Prostate gland (tissue), 2 donors: ENCODE measurements around the gene HPCA. TPM values are rescaled to one million over a fixed set of nuclear protein-coding genes. Genes with fewer than 3 reads are reported as not detected.
A peak's percentile ranks its signal among the peaks of the same experiment; 100 is the strongest.
"Not testable (repeated sequence)": the region's sequence is repeated elsewhere in the genome, so short reads cannot be mapped to it uniquely, and the experiment has no call there.

ENCODE experiments used
- DNase-seq: peaks from one replicate; pipeline ENCODE4 v3.0.0-alpha.2; 2019; ENCODE audit warnings: low spot score
- H3K27ac ChIP-seq, 2 donors: fragments of 200-600 bp; sonication (generic); 2 replicates each; pipeline ENCODE4 v1.5.1; 2017 to 2019
- H3K27me3 ChIP-seq: fragments of 200-600 bp; sonication (generic); replicated peaks from 2 replicates; pipeline ENCODE4 v1.5.1; 2019; ENCODE audit not compliant: insufficient read depth
- H3K36me3 ChIP-seq, 2 donors: fragments of 200-600 bp; sonication (generic); 1 replicate in 1 of 2; 2 replicates in 1 of 2; pipeline versions ENCODE4 v1.5.1 to v1.8.1; 2017 to 2019
- H3K4me1 ChIP-seq: fragments of 200-600 bp; sonication (generic); replicated peaks from 2 replicates; pipeline ENCODE4 v1.5.1; 2019
- H3K4me3 ChIP-seq, 2 donors: fragments of 200-600 bp; sonication (generic); 2 replicates each; pipeline ENCODE4 v1.5.1; 2017 to 2019
- H3K9me3 ChIP-seq: fragments of 200-600 bp; sonication (generic); 2 replicates; pipeline ENCODE4 v1.5.1; 2017
- CTCF ChIP-seq, 4 experiments: fragments of 200-600 bp in 2 of 4; fragments of 450-650 bp in 2 of 4; sonication (generic) in 2 of 4; IDR thresholded peaks; 1 replicate in 3 of 4; 2 replicates in 1 of 4; pipeline ENCODE4 v1.5.1; 2016 to 2019; ENCODE audit warnings: antibody characterized with exemption in 4 of 4, mild to moderate bottlenecking in 2 of 4, moderate library complexity in 2 of 4
- POLR2A ChIP-seq: fragments of 450-650 bp; IDR thresholded peaks from one replicate; pipeline ENCODE4 v1.6.1; 2016; ENCODE audit warnings: antibody characterized with exemption, mild to moderate bottlenecking
- POLR2AphosphoS5 ChIP-seq: sonication (generic); formaldehyde crosslinking; IDR thresholded peaks from one replicate; pipeline ENCODE4 v1.6.1; 2017; ENCODE audit warnings: antibody characterized with exemption
- WGBS: methylation state at CpG from one replicate; pipeline ENCODE4 v1.1.5; 2018; 5-methylcytosine and 5-hydroxymethylcytosine counted together
- intact Hi-C: fragments of 100-400 bp; cut with DNase I; formaldehyde crosslinking; loops from one replicate; pipeline ENCODE4 v1.14.2; 2022
- total RNA-seq, 2 donors: library from RNA; depleted of rRNA; stranded (reverse); fragments of >200 nt; gene quantifications; one replicate each; pipeline ENCODE4 v1.1.0, GENCODE V29; 2016

The HPCA gene
- total RNA-seq, 2 donors from 2014 or later, result 1.6 TPM; not detected in 1

- DNase-seq, result no peak
- peak overlapping the region; percentile 79 to 85 for H3K4me3 ChIP-seq
- intact Hi-C loops, result no loop called here
- no peaks in the 10 kb centered on the region for H3K36me3 ChIP-seq
- TF ChIP-seq POLR2A, result no peak
- no peak for TF ChIP-seq CTCF (IDR thresholded peaks at IDR 0.05)
- no peak for TF ChIP-seq POLR2AphosphoS5
- H3K27ac ChIP-seq, result peak overlapping the region; percentile 68 to 85
- no peaks in the 10 kb centered on the region for H3K4me1 ChIP-seq
- no peaks in the 10 kb centered on the region for H3K9me3 ChIP-seq
- no peaks in the 10 kb centered on the region for H3K27me3 ChIP-seq
- WGBS, result 50% methylated on average over 24 of the region's 24 CpGs
Observed at GRCh38 chr1:32901823-32902534, 15.7 kb downstream of the HPCA start.

- H3K27me3 ChIP-seq, result no peaks in the 10 kb centered on the region
- H3K27ac ChIP-seq, result no peak overlapping the region
- no peaks in the 10 kb centered on the region for H3K36me3 ChIP-seq
- no peaks in the 10 kb centered on the region for H3K4me1 ChIP-seq
- DNase-seq, result no peak
- no peaks in the 10 kb centered on the region for H3K9me3 ChIP-seq
- intact Hi-C loops, result no loop called here
- WGBS, result 78% methylated on average over 6 of the region's 6 CpGs
- no peak for TF ChIP-seq POLR2A
- no peak for TF ChIP-seq POLR2AphosphoS5
- TF ChIP-seq CTCF (IDR thresholded peaks at IDR 0.05), result no peak
- H3K4me3 ChIP-seq, result no peak overlapping the region
Observed at GRCh38 chr1:32902535-32902920, 16.2 kb downstream of the HPCA start.

GRCh38 chr1:32903991-32904785 is 17.9 kb downstream of the HPCA start:
- H3K27me3 ChIP-seq, result no peaks in the 10 kb centered on the region
- TF ChIP-seq POLR2A (no peak), POLR2AphosphoS5 (peak; percentile 7)
- peak overlapping the region in 1 of 2 donors; percentile 3 for H3K27ac ChIP-seq
- intact Hi-C loops, result no loop called here
- H3K4me1 ChIP-seq, result no peaks in the 10 kb centered on the region
- H3K4me3 ChIP-seq, result no peak overlapping the region
- no peaks in the 10 kb centered on the region for H3K36me3 ChIP-seq
- H3K9me3 ChIP-seq, result no peaks in the 10 kb centered on the region
- no peak for DNase-seq
- 72% methylated on average over 3 of the region's 3 CpGs for WGBS

GRCh38 chr1:32904797-32905196 is 18.5 kb downstream of the HPCA start:
- intact Hi-C loops, result no loop called here

GRCh38 chr1:32905588-32905987 is 19.3 kb downstream of the HPCA start:
- 83% methylated on average over 10 of the region's 10 CpGs for WGBS
- intact Hi-C loops, result not testable (repeated sequence)

More at GRCh38 chr1:32904797-32905196, 18.5 kb downstream of the HPCA start:
- Histone ChIP-seq H3K27ac (peak overlapping the region in 1 of 2 donors; percentile 3), H3K4me1 (no peaks in the 10 kb centered on the region), H3K27me3 (no peaks in the 10 kb centered on the region), H3K9me3 (no peaks in the 10 kb centered on the region), H3K36me3 (no peaks in the 10 kb centered on the region), H3K4me3 (no peak overlapping the region)
- WGBS, result 63% methylated on average over 2 of the region's 2 CpGs
- DNase-seq, result no peak
- TF ChIP-seq POLR2A, result no peak
- TF ChIP-seq POLR2AphosphoS5, result peak; percentile 2

GRCh38 chr1:32906654-32907053 is 20.4 kb downstream of the HPCA start:
- Histone ChIP-seq H3K4me3 (no peak overlapping the region), H3K36me3 (no peaks in the 10 kb centered on the region), H3K4me1 (no peaks in the 10 kb centered on the region), H3K27ac (no peak overlapping the region), H3K9me3 (no peaks in the 10 kb centered on the region), H3K27me3 (no peaks in the 10 kb centered on the region)
- DNase-seq, result no peak
- TF ChIP-seq POLR2A (no peak), CTCF (IDR thresholded peaks at IDR 0.05) (no peak), POLR2AphosphoS5 (no peak)
- WGBS, result 85% methylated on average over 7 of the region's 7 CpGs
- intact Hi-C loops, result no loop called here

More at GRCh38 chr1:32905588-32905987, 19.3 kb downstream of the HPCA start:
- not testable (repeated sequence) for H3K27me3 ChIP-seq, H3K9me3 ChIP-seq, H3K4me3 ChIP-seq, H3K36me3 ChIP-seq, H3K4me1 ChIP-seq, H3K27ac ChIP-seq, DNase-seq
